ENCODE measurements around the gene TRMT2B. TPM values are rescaled to one million over a fixed set of nuclear protein-coding genes. Genes with fewer than 3 reads are reported as not detected.
A peak's percentile ranks its signal among the peaks of the same experiment; 100 is the strongest.

TRMT2B gene
- total and polyA plus RNA-seq, 2 donors from 2014 or later, result 8.6 to 24.8 TPM

- peak in 1 of 5 donors; percentile 7 for DNase-seq
- Histone ChIP-seq H3K27me3 (ENCODE audit: control insufficient read depth, insufficient read depth, low read length) (no peaks in the 10 kb centered on the region), H3K4me3 (ENCODE audit: low read length in 3 of 3) (peak overlapping the region in 1 of 3 donors; percentile 58), H3K9ac (ENCODE audit: low read length in 3 of 3) (no peak overlapping the region), H3K4me1 (ENCODE audit: control insufficient read depth in 2 of 3, insufficient read depth in 2 of 3, low read depth in 1 of 3, low read length in 3 of 3) (no peaks in the 10 kb centered on the region), H3K9me3 (ENCODE audit: control insufficient read depth in 2 of 3, insufficient read depth in 1 of 3, low read length in 3 of 3) (no peaks in the 10 kb centered on the region), H3K27ac (ENCODE audit: low read depth in 2 of 2, low read length in 2 of 2) (no peak overlapping the region), H3K36me3 (ENCODE audit: control insufficient read depth in 2 of 3, insufficient read depth in 3 of 3, low read length in 3 of 3) (no peaks in the 10 kb centered on the region)
- intact Hi-C loops (cut with DNase I), result no loop called here
- TF ChIP-seq, protein P1, sequence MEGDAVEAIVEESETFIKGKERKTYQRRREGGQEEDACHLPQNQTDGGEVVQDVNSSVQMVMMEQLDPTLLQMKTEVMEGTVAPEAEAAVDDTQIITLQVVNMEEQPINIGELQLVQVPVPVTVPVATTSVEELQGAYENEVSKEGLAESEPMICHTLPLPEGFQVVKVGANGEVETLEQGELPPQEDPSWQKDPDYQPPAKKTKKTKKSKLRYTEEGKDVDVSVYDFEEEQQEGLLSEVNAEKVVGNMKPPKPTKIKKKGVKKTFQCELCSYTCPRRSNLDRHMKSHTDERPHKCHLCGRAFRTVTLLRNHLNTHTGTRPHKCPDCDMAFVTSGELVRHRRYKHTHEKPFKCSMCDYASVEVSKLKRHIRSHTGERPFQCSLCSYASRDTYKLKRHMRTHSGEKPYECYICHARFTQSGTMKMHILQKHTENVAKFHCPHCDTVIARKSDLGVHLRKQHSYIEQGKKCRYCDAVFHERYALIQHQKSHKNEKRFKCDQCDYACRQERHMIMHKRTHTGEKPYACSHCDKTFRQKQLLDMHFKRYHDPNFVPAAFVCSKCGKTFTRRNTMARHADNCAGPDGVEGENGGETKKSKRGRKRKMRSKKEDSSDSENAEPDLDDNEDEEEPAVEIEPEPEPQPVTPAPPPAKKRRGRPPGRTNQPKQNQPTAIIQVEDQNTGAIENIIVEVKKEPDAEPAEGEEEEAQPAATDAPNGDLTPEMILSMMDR (IDR thresholded peaks at IDR 0.05; ENCODE audit: borderline replicate concordance, extremely low read depth, insufficient read depth), result no peak
- FAIRE-seq, result no peak
These were observed 27.9 kb upstream of the TRMT2B start for GRCh38 chrX:101079736-101080270.

- Histone ChIP-seq H3K9ac (ENCODE audit: low read length in 3 of 3) (peak within 1 kb of the TSS in 1 of 3 donors; percentile 38), H3K9me3 (ENCODE audit: control insufficient read depth in 2 of 3, insufficient read depth in 1 of 3, low read length in 3 of 3) (no peaks in the 10 kb centered on the region), H3K27me3 (ENCODE audit: control insufficient read depth, insufficient read depth, low read length) (no peaks in the 10 kb centered on the region), H3K36me3 (ENCODE audit: control insufficient read depth in 2 of 3, insufficient read depth in 3 of 3, low read length in 3 of 3) (no peaks in the 10 kb centered on the region), H3K4me1 (ENCODE audit: control insufficient read depth in 2 of 3, insufficient read depth in 2 of 3, low read depth in 1 of 3, low read length in 3 of 3) (no peaks in the 10 kb centered on the region), H3K4me3 (ENCODE audit: low read length in 3 of 3) (peak within 1 kb of the TSS in 2 of 3 donors; percentile 54 to 58), H3K27ac (ENCODE audit: low read depth in 2 of 2, low read length in 2 of 2) (no peak within 1 kb of the TSS)
- TF ChIP-seq, protein P1 (IDR thresholded peaks at IDR 0.05; ENCODE audit: borderline replicate concordance, extremely low read depth, insufficient read depth), result no peak
- peak in 4 of 5 donors; percentile 28 to 69 (median 46) for DNase-seq
- intact Hi-C loops (cut with DNase I), result no loop called here
- FAIRE-seq, result no peak
These were observed 27.0 kb upstream of the TRMT2B start, which contains the start of gene TMEM35A for GRCh38 chrX:101078716-101079598. Gene TMEM35A, plus strand, starts transcription at chrX:101078879. Its CDS starts 124 bp downstream, at chrX:101079003.

DNA sequence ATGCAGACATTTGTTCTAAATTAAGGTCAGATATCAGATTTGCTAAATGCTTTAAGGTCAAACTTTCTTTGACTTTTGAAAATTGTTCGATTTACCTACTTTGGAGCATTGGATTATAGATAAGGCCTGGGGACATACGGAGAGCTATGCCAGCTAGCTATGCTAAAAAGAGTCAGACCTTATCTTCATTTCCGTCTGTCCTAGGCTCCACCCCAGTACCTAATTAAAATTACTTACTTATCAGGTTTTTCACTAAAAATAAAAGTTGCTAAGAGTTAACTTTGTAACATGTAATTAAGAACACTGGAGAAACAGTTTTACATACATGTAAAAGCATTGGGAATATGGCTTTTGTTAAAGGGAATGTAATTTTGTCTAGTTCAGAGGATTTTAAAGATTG is 19.7 kb upstream of the TRMT2B start:
- Histone ChIP-seq H3K4me3 (ENCODE audit: low read length in 3 of 3) (no peak overlapping the region), H3K27ac (ENCODE audit: low read depth in 2 of 2, low read length in 2 of 2) (no peak overlapping the region), H3K36me3 (ENCODE audit: control insufficient read depth in 2 of 3, insufficient read depth in 3 of 3, low read length in 3 of 3) (no peaks in the 10 kb centered on the region), H3K27me3 (ENCODE audit: control insufficient read depth, insufficient read depth, low read length) (no peaks in the 10 kb centered on the region), H3K9ac (ENCODE audit: low read length in 3 of 3) (no peak overlapping the region), H3K9me3 (ENCODE audit: control insufficient read depth in 2 of 3, insufficient read depth in 1 of 3, low read length in 3 of 3) (no peaks in the 10 kb centered on the region), H3K4me1 (ENCODE audit: control insufficient read depth in 2 of 3, insufficient read depth in 2 of 3, low read depth in 1 of 3, low read length in 3 of 3) (no peaks in the 10 kb centered on the region)
- intact Hi-C loops (cut with DNase I), result no loop called here
- no peak for DNase-seq
- TF ChIP-seq, protein P1 (IDR thresholded peaks at IDR 0.05; ENCODE audit: borderline replicate concordance, extremely low read depth, insufficient read depth), result no peak
- no peak for FAIRE-seq
